DND-41 (cell line): Measurements from ENCODE around the gene ZDHHC14.

ENCODE experiments used
- EZH2 ChIP-seq: IDR thresholded peaks from 3 replicates; pipeline ENCODE4 v1.6.1; 2012; ENCODE audit warnings: borderline replicate concordance, low read depth, mild to moderate bottlenecking, moderate library complexity, low read length, inconsistent platforms; ENCODE audit not compliant: severe bottlenecking
- TF ChIP-seq, protein P1 (sequence below): IDR thresholded peaks from 2 replicates; pipeline ENCODE4 v1.5.1; 2012; ENCODE audit warnings: borderline replicate concordance, low read length, moderate library complexity, mild to moderate bottlenecking; ENCODE audit not compliant: poor library complexity, severe bottlenecking; ENCODE audit errors: extremely low read depth

DNA sequence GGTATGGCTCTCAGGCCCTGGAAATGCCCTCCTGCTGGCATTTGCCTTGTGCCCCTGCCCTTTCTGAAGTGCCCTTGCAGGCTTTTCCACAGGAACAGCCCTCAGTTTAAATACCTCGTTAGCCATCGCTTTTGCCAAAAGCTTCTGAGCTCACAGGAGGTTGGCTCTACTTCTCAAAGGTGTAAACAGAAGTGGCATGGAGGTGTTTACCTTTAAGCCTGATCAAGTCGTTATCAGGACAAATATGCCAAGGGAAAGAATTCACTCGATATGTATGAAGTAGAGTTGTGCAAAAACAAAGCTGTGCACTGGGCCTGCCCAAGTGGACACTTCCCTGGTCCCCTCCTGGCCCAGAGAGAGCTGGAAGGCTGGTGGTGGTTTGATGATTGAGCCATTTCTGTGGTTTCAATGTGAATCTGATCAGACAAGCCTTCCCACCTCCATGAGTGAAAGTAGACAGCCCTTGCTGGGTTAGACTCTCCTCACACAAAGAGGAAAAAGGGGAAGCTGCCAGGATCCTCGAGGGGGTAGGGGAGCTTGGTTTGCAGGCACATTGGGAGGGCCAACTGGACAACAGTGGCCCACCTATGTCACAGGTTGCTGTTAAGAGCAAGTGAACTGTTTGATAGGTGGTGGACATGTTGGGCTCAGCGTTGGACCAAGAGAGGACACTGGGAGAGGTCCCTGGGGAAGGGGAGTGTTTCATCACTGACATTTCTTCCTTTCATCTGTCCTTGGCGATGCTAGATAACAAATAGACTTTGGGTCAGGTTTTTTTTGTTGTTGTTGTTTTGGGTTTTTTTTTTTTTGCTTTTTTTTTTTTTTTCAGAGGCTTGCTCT is 98.7 kb downstream of the ZDHHC14 start:
- TF ChIP-seq, protein P1, sequence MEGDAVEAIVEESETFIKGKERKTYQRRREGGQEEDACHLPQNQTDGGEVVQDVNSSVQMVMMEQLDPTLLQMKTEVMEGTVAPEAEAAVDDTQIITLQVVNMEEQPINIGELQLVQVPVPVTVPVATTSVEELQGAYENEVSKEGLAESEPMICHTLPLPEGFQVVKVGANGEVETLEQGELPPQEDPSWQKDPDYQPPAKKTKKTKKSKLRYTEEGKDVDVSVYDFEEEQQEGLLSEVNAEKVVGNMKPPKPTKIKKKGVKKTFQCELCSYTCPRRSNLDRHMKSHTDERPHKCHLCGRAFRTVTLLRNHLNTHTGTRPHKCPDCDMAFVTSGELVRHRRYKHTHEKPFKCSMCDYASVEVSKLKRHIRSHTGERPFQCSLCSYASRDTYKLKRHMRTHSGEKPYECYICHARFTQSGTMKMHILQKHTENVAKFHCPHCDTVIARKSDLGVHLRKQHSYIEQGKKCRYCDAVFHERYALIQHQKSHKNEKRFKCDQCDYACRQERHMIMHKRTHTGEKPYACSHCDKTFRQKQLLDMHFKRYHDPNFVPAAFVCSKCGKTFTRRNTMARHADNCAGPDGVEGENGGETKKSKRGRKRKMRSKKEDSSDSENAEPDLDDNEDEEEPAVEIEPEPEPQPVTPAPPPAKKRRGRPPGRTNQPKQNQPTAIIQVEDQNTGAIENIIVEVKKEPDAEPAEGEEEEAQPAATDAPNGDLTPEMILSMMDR, result no peak
- TF ChIP-seq EZH2, result no peak
